Gastroesophageal sphincter (tissue), 4 donors: ENCODE results near the gene SLC4A5. TPM values are rescaled to one million over a fixed set of nuclear protein-coding genes. Genes with fewer than 3 reads are reported as not detected.

Experiments
- ATAC-seq: fragments of 150-250 bp; one replicate; pipeline ENCODE4 v1.9.1; 2016; ENCODE audit warnings: mild to moderate bottlenecking, moderate library complexity
- H3K27ac ChIP-seq, 4 donors: fragments of 200-600 bp; sonication (generic) in 3 of 4; 1 replicate in 3 of 4; 2 replicates in 1 of 4; pipeline ENCODE4 v1.5.1; 2016 to 2019
- H3K27me3 ChIP-seq: fragments of 200-600 bp; sonication (generic); one replicate; pipeline ENCODE4 v1.5.1; 2019
- H3K36me3 ChIP-seq, 2 donors: fragments of 200-600 bp; sonication (generic); one replicate each; pipeline ENCODE4 v1.5.1; 2019; ENCODE audit warnings: control low read depth in 1 of 2
- H3K4me1 ChIP-seq, 3 donors: fragments of 200-600 bp; sonication (generic); 1 replicate in 2 of 3; 2 replicates in 1 of 3; pipeline ENCODE4 v1.5.1; 2016 to 2019; ENCODE audit warnings: control low read depth in 2 of 3
- H3K4me3 ChIP-seq, 2 donors: fragments of 200-600 bp; sonication (generic); one replicate each; pipeline ENCODE4 v1.5.1; 2019; ENCODE audit warnings: mild to moderate bottlenecking in 1 of 2, moderate library complexity in 1 of 2
- H3K9me3 ChIP-seq, 3 donors: fragments of 200-600 bp; sonication (generic); one replicate each; pipeline ENCODE4 v1.5.1; 2017 to 2019; ENCODE audit warnings: control low read depth in 2 of 3
- EP300 ChIP-seq: sonication (generic); formaldehyde crosslinking; IDR thresholded peaks from one replicate; pipeline ENCODE4 v1.6.1; 2017; ENCODE audit warnings: antibody characterized with exemption, mild to moderate bottlenecking
- POLR2A ChIP-seq, 2 donors: fragments of 450-650 bp; IDR thresholded peaks; one replicate each; pipeline ENCODE4 v1.6.1; 2017; ENCODE audit warnings: antibody characterized with exemption in 2 of 2, mild to moderate bottlenecking in 2 of 2, moderate library complexity in 1 of 2
- POLR2AphosphoS5 ChIP-seq: sonication (generic); formaldehyde crosslinking; IDR thresholded peaks from one replicate; pipeline ENCODE4 v1.6.1; 2017; ENCODE audit warnings: antibody characterized with exemption
- WGBS, 2 donors: methylation state at CpG; one replicate each; pipeline ENCODE4 v1.1.5; 2018; ENCODE audit warnings: low coverage in 1 of 2; 5-methylcytosine and 5-hydroxymethylcytosine counted together
- total RNA-seq, 4 donors: library from RNA; depleted of rRNA; stranded (reverse); fragments of >200 nt; gene quantifications; one replicate each; pipeline ENCODE4 v1.1.0, GENCODE V29; 2016
- TF ChIP-seq, protein P1 (sequence below), 4 experiments: fragments of 200-600 bp in 2 of 4; fragments of 450-650 bp in 2 of 4; sonication (generic) in 1 of 4; IDR thresholded peaks; one replicate each; pipeline ENCODE4 v1.5.1; 2017 to 2019; ENCODE audit warnings: antibody characterized with exemption in 4 of 4, mild to moderate bottlenecking in 2 of 4, moderate library complexity in 2 of 4

Gene SLC4A5
- total RNA-seq, 4 donors from 2014 or later = 1.8 to 9.4 (median 5.0) TPM

DNA sequence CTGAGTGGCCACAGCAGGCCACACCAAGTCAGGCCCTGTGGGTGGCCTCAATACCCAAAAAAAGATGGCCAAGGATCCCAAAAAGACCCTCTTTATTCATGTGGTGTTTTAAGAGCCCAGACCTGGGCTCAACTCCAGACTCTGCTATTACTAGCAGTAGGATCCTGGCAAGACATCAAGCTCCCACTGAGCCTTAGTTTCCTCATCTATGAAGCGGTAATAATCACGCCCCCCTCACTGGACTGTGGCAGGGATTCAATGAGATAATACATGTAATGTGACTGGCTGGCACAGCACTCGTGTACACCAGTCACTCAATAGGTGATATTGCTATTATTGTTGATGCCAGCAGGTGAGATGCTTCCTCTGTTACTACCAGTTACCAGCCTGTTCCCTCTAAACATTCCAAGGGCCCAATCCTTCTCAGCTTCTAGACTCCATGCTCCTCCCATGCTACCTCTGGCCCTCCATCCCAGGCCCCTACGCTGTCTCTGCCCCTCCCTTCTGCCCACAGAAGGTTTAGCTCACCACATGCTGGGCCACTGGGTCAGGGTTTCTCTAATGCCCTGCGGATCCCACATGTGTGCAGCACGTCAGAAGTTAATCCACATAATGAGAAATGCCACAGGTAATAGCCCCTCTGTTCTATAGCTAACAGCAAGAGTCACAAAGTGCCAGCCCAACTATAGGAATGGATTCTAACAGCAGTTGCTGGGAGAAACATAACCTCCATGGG is 51.2 kb downstream of the SLC4A5 start:
- ATAC-seq = no peak

DNA sequence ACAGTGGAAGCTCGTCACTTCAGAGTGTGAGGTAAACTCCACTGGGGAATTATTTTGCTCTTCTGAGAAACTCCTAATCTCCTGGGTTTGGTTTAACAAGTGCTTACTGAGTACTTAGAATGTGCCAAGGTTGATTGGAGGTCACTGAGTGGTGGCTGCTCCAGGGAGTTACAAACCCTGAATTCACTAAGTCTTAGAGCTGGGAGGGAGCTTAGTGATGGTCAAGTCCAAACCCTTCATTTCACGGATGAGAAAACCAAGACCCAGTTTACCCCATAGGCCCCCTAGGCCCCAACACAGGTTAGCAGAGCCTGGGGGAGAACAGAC is 52.0 kb downstream of the SLC4A5 start:
- Histone ChIP-seq H3K27ac (no peak overlapping the region), H3K4me1 (no peaks in the 10 kb centered on the region), H3K4me3 (no peak overlapping the region), H3K36me3 (peaks cover 0 to 21% of the 10 kb centered on the region in 2 donors), H3K9me3 (no peaks in the 10 kb centered on the region), H3K27me3 (no peaks in the 10 kb centered on the region)
- WGBS, 2 donors = 95% methylated on average over 2 of the region's 2 CpGs; no CpG with 5 or more reads in 1 of the 2 donors
- TF ChIP-seq, protein P1, sequence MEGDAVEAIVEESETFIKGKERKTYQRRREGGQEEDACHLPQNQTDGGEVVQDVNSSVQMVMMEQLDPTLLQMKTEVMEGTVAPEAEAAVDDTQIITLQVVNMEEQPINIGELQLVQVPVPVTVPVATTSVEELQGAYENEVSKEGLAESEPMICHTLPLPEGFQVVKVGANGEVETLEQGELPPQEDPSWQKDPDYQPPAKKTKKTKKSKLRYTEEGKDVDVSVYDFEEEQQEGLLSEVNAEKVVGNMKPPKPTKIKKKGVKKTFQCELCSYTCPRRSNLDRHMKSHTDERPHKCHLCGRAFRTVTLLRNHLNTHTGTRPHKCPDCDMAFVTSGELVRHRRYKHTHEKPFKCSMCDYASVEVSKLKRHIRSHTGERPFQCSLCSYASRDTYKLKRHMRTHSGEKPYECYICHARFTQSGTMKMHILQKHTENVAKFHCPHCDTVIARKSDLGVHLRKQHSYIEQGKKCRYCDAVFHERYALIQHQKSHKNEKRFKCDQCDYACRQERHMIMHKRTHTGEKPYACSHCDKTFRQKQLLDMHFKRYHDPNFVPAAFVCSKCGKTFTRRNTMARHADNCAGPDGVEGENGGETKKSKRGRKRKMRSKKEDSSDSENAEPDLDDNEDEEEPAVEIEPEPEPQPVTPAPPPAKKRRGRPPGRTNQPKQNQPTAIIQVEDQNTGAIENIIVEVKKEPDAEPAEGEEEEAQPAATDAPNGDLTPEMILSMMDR (IDR thresholded peaks at IDR 0.05) = no peak
- TF ChIP-seq POLR2A (IDR thresholded peaks at IDR 0.05) (no peak), EP300 (no peak), POLR2AphosphoS5 (no peak)
- no peak for ATAC-seq

More for the DNA sequence above, 51.2 kb downstream of the SLC4A5 start:
- Histone ChIP-seq H3K4me3 (no peak overlapping the region), H3K9me3 (no peaks in the 10 kb centered on the region), H3K36me3 (peaks cover 0 to 20% of the 10 kb centered on the region in 2 donors), H3K27ac (no peak overlapping the region), H3K27me3 (no peaks in the 10 kb centered on the region), H3K4me1 (no peaks in the 10 kb centered on the region)
- 90 to 100% methylated on average over 1 to 2 of the region's 6 CpGs for WGBS, 2 donors
- TF ChIP-seq POLR2AphosphoS5 (no peak), POLR2A (IDR thresholded peaks at IDR 0.05) (no peak), EP300 (no peak)
- TF ChIP-seq, protein P1 (IDR thresholded peaks at IDR 0.05) = no peak

DNA sequence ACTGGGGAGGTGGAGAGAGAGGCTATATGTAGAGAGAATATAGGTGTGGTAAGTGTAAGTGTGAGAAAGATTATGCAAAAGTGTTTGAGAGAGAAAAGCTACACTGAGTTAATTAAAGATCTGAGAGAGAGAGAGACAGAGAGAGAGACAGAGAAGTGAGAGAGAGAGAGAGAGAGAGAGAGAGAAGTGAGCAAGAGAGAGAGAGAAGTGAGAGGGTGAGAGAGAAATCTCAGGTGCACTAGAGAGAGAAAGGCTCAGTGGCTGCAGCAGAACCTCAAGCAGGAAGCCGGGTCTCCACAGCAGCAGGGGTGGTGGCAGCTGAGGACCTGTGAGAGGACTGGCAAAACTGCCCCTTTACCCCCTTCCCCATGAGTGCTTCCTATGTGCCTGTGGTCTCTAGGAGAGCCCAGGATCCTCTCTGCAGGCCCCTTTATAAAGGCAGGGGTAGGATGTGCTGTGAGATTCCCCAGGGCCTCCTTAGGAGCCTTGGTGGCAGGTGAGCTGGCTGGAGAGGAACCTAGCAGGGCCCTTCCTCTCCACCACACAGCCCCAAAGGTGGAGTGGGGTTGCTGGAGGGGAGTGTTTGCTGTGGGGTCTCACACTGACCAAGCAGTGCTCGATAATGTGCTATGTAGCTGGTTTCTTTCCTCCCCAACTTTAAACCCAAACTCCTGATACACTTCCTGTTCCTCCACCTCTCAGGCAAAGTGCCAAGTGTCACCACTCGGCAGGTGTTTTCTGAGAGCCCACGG is 52.6 kb downstream of the SLC4A5 start:
- H3K36me3 ChIP-seq = peaks cover 0 to 27% of the 10 kb centered on the region in 2 donors
- no peak overlapping the region for H3K27ac ChIP-seq
- no peak for ATAC-seq
- H3K4me1 ChIP-seq = no peaks in the 10 kb centered on the region
- no peaks in the 10 kb centered on the region for H3K27me3 ChIP-seq
- 62% methylated on average over 3 of the region's 4 CpGs; no CpG with 5 or more reads in 1 of the 2 donors for WGBS, 2 donors
- H3K9me3 ChIP-seq = no peaks in the 10 kb centered on the region
- no peak for TF ChIP-seq POLR2AphosphoS5
- no peak for TF ChIP-seq EP300
- TF ChIP-seq, protein P1 (IDR thresholded peaks at IDR 0.05) = no peak
- TF ChIP-seq POLR2A (IDR thresholded peaks at IDR 0.05) = no peak
- H3K4me3 ChIP-seq = no peak overlapping the region

DNA sequence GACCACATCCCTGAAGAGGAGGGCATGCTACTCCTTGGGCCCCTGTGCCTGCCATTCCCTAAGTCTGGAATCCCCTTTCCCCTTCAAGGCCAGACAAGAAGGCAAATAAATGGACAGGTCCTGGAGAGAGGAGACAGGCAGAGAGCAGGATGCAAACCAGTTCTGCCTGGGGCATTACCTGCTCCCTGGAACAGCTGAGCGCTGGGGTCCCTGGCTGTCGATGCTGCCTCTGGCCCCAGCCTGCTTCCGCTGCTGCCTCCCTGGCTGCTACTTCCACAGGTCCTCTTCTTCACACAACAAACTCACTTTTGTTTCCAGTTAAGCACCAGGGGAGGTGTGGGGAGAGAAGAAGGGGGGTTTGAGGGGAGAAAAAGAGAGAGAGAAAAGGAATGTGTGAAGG is 53.1 kb downstream of the SLC4A5 start:
- ATAC-seq = no peak
- 100% methylated on average over 2 of the region's 3 CpGs; no CpG with 5 or more reads in 1 of the 2 donors for WGBS, 2 donors
- TF ChIP-seq, protein P1 (IDR thresholded peaks at IDR 0.05) = no peak
- TF ChIP-seq POLR2A (IDR thresholded peaks at IDR 0.05) (no peak), EP300 (no peak), POLR2AphosphoS5 (no peak)
- no peak overlapping the region for H3K27ac ChIP-seq
- no peaks in the 10 kb centered on the region for H3K9me3 ChIP-seq
- no peaks in the 10 kb centered on the region for H3K4me1 ChIP-seq
- no peak overlapping the region for H3K4me3 ChIP-seq
- H3K36me3 ChIP-seq = peaks cover 0 to 32% of the 10 kb centered on the region in 2 donors
- H3K27me3 ChIP-seq = no peaks in the 10 kb centered on the region
